Endodermal cell (in vitro differentiated cells): ENCODE data around the gene FSCB. TPM values are rescaled to one million over a fixed set of nuclear protein-coding genes. Genes with fewer than 3 reads are reported as not detected.

Source experiments
- DNase-seq: peaks from one replicate; pipeline ENCODE4 v3.0.0-alpha.2; 2017
- H3K27ac ChIP-seq: 2 replicates; pipeline ENCODE4 v1.5.1; 2013; ENCODE audit warnings: mild to moderate bottlenecking, low read depth, low read length, moderate library complexity
- H3K27me3 ChIP-seq: 2 replicates; pipeline ENCODE4 v1.6.1; 2013; ENCODE audit warnings: mild to moderate bottlenecking, low read length, moderate library complexity; ENCODE audit not compliant: insufficient read depth, control insufficient read depth, poor library complexity, severe bottlenecking
- H3K36me3 ChIP-seq: 2 replicates; pipeline ENCODE4 v1.7.0; 2013; ENCODE audit warnings: mild to moderate bottlenecking, low read length, moderate library complexity; ENCODE audit not compliant: control insufficient read depth, insufficient read depth
- H3K4me1 ChIP-seq: one replicate; pipeline ENCODE4 v1.7.0; 2013; ENCODE audit warnings: low read length; ENCODE audit not compliant: control insufficient read depth, insufficient read depth
- H3K4me3 ChIP-seq: 2 replicates; pipeline ENCODE4 v1.5.1; 2013; ENCODE audit warnings: mild to moderate bottlenecking, low read length, moderate library complexity
- H3K9ac ChIP-seq: 2 replicates; pipeline ENCODE4 v1.6.1; 2013; ENCODE audit warnings: mild to moderate bottlenecking, low read length, moderate library complexity; ENCODE audit not compliant: poor library complexity, severe bottlenecking; ENCODE audit errors: extremely low read depth
- H3K9me3 ChIP-seq: 2 replicates; pipeline ENCODE4 v1.6.1; 2013; ENCODE audit warnings: mild to moderate bottlenecking, low read length, moderate library complexity; ENCODE audit not compliant: control insufficient read depth
- H3K27ac Mint-ChIP-seq: 2 replicates; pipeline ENCODE4 v1.8.0; 2020; ENCODE audit warnings: mixed read lengths
- H3K27me3 Mint-ChIP-seq: 2 replicates; pipeline ENCODE4 v1.8.0; 2021; ENCODE audit warnings: mild to moderate bottlenecking, mixed read lengths; ENCODE audit not compliant: insufficient read depth
- H3K36me3 Mint-ChIP-seq: 2 replicates; pipeline ENCODE4 v1.8.0; 2020; ENCODE audit warnings: low read depth, mixed read lengths
- H3K4me1 Mint-ChIP-seq: 2 replicates; pipeline ENCODE4 v1.8.0; 2020; ENCODE audit warnings: mixed read lengths
- H3K4me3 Mint-ChIP-seq: 2 replicates; pipeline ENCODE4 v1.8.0; 2020; ENCODE audit warnings: mild to moderate bottlenecking, moderate library complexity, mixed read lengths
- H3K9me3 Mint-ChIP-seq: 2 replicates; pipeline ENCODE4 v1.8.0; 2020; ENCODE audit warnings: mild to moderate bottlenecking, mixed read lengths
- WGBS, 2 experiments: methylation state at CpG; one replicate each; pipeline versions ENCODE4 v1.1.5 to v1.1.7; 2013; ENCODE audit warnings: missing lambda C conversion rate in 2 of 2, mixed read lengths in 1 of 2; ENCODE audit not compliant: insufficient coverage in 1 of 2, insufficient read length in 1 of 2; 5-methylcytosine and 5-hydroxymethylcytosine counted together
- long read RNA-seq, 4 experiments: library from polyadenylated mRNA in 2 of 4; library from RNA in 1 of 4; library from capped mRNA in 1 of 4; stranded (forward) in 3 of 4; unstranded in 1 of 4; transcript quantifications; one replicate each; pipeline ENCODE4 v2.0.0, GENCODE V29; 2020 to 2021; ENCODE audit warnings: inconsistent platforms in 1 of 4
- polyA plus RNA-seq, 2 experiments: library from polyadenylated mRNA; stranded (reverse); fragments of 50-300 nt; gene quantifications; one replicate each; pipeline ENCODE4 v1.2.3, GENCODE V29; 2013
- total RNA-seq, 2 donors: library from RNA; stranded (reverse); fragmentation: NEBNext Ultra II Directional in 1 of 2; extraction: Animal tissue kit (Norgen Biotek cat#: 25700) in 1 of 2; gene quantifications; 2 replicates in 1 of 2; 3 replicates in 1 of 2; pipeline ENCODE4 v1.2.1, GENCODE V29; 2021
- TF ChIP-seq, protein P1 (sequence below): fragments of 200-600 bp; sonication (generic); conservative IDR thresholded peaks from 2 replicates; pipeline ENCODE4 v1.5.0; 2021; ENCODE audit warnings: antibody characterized with exemption, mild to moderate bottlenecking

The FSCB gene, protein sequence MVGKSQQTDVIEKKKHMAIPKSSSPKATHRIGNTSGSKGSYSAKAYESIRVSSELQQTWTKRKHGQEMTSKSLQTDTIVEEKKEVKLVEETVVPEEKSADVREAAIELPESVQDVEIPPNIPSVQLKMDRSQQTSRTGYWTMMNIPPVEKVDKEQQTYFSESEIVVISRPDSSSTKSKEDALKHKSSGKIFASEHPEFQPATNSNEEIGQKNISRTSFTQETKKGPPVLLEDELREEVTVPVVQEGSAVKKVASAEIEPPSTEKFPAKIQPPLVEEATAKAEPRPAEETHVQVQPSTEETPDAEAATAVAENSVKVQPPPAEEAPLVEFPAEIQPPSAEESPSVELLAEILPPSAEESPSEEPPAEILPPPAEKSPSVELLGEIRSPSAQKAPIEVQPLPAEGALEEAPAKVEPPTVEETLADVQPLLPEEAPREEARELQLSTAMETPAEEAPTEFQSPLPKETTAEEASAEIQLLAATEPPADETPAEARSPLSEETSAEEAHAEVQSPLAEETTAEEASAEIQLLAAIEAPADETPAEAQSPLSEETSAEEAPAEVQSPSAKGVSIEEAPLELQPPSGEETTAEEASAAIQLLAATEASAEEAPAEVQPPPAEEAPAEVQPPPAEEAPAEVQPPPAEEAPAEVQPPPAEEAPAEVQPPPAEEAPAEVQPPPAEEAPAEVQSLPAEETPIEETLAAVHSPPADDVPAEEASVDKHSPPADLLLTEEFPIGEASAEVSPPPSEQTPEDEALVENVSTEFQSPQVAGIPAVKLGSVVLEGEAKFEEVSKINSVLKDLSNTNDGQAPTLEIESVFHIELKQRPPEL
- under 1 TPM; 0.09 to 0.22 TPM for total RNA-seq
- not detected for polyA plus RNA-seq (2013, experiment 1 of 2)
- polyA plus RNA-seq (2013, experiment 2 of 2), result not detected
- long read RNA-seq, experiment 1, result 0 reads
- long read RNA-seq, experiment 2, result 0 reads
- long read RNA-seq, experiment 3, partial matches to known transcripts, result 0 of 1 reads
- long read RNA-seq, experiment 3, other reads (novel, unspliced or antisense), result 0 of 1 reads
- long read RNA-seq, experiment 4, partial matches to known transcripts, result 0 of 1 reads
- long read RNA-seq, experiment 4, other reads (novel, unspliced or antisense), result 0 of 1 reads

DNA sequence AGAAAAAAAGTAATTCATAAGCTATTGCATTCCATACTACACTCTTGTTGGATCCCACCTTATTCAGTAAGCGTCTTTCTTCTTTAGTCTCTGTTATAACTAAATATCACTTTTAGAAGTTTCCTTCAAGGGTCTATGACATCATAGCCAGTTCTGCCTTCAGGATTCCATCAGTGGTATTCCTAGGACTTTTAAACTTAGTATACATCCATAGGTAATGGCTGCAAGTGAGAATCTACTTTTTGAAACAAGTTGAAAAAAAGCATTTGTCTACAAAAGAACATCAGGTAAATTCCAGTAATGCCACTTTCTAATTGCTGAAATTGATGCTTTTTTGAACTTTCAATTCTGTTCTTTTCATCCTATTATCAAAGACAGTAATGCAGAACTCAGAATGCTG is at the start of gene FSCB:
Gene FSCB (minus strand): TSS at position 101 of the 400 bp plus-strand sequence. CDS start 296 bp downstream, outside the sequence.
- Histone ChIP-seq H3K4me1 (no peaks in the 10 kb centered on the region), H3K9ac (no peak within 1 kb of the TSS), H3K4me3 (no peak within 1 kb of the TSS), H3K27me3 (no peaks in the 10 kb centered on the region), H3K36me3 (no peaks in the 10 kb centered on the region), H3K9me3 (no peaks in the 10 kb centered on the region), H3K27ac (no peak within 1 kb of the TSS)
- TF ChIP-seq, protein P1, sequence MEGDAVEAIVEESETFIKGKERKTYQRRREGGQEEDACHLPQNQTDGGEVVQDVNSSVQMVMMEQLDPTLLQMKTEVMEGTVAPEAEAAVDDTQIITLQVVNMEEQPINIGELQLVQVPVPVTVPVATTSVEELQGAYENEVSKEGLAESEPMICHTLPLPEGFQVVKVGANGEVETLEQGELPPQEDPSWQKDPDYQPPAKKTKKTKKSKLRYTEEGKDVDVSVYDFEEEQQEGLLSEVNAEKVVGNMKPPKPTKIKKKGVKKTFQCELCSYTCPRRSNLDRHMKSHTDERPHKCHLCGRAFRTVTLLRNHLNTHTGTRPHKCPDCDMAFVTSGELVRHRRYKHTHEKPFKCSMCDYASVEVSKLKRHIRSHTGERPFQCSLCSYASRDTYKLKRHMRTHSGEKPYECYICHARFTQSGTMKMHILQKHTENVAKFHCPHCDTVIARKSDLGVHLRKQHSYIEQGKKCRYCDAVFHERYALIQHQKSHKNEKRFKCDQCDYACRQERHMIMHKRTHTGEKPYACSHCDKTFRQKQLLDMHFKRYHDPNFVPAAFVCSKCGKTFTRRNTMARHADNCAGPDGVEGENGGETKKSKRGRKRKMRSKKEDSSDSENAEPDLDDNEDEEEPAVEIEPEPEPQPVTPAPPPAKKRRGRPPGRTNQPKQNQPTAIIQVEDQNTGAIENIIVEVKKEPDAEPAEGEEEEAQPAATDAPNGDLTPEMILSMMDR, result no peak
- H3K4me3 Mint-ChIP-seq, result no peak within 1 kb of the TSS
- no peak for DNase-seq
- no peak within 1 kb of the TSS for H3K27ac Mint-ChIP-seq
- H3K9me3 Mint-ChIP-seq, result peaks cover 6% of the 10 kb centered on the region
- 90 to 100% methylated on average over 1 of the region's 1 CpG for WGBS, 2 experiments
- peaks cover 4% of the 10 kb centered on the region for H3K4me1 Mint-ChIP-seq
- no peaks in the 10 kb centered on the region for H3K36me3 Mint-ChIP-seq
- H3K27me3 Mint-ChIP-seq, result no peaks in the 10 kb centered on the region

DNA sequence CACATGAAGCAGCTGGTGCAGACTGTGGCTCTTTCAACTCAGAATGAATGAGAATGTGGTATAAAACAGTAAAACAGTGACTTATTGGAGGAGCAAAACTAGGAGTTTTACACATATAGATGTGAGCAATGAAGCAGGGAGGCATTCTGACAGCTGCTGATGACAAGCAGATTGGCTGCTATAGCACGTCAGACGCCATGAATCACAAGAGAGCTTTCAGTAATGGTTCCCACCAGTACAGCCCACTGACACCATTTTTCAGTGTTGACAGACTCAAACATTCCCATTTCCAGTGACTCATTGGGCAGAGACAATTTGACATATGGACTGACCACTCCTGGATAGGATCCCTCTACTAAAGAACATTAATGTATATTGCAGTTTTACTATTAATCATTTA is 24.6 kb upstream of the FSCB start:
- Histone ChIP-seq H3K36me3 (no peaks in the 10 kb centered on the region), H3K27ac (no peak overlapping the region), H3K27me3 (no peaks in the 10 kb centered on the region), H3K4me1 (no peaks in the 10 kb centered on the region), H3K9me3 (no peaks in the 10 kb centered on the region), H3K4me3 (no peak overlapping the region), H3K9ac (no peak overlapping the region)
- Mint-ChIP-seq H3K4me1 (no peaks in the 10 kb centered on the region), H3K27ac (no peak overlapping the region), H3K9me3 (no peaks in the 10 kb centered on the region), H3K4me3 (no peak overlapping the region), H3K36me3 (no peaks in the 10 kb centered on the region), H3K27me3 (no peaks in the 10 kb centered on the region)
- 89 to 96% methylated on average over 2 of the region's 2 CpGs for WGBS, 2 experiments
- TF ChIP-seq, protein P1, result no peak
- no peak for DNase-seq

DNA sequence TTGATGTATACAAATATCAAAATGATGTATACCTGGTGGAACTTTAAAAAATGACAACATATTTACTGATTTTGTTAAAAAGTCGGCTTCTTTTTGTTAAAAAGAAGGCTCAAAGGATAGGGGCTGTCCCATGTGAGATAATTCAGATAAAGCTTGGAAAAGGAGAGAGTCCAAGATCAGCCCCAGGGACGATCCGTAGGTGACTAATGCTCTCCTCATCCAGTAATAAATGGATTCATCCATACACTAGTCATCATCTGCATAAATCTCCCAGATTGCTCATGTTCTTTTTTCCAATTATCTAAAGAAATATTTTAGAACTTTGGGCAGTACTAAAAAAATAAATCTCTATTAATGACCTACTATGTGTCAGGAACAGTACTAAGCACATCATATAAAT is 23.4 kb upstream of the FSCB start:
- H3K36me3 Mint-ChIP-seq, result no peaks in the 10 kb centered on the region
- no peaks in the 10 kb centered on the region for H3K36me3 ChIP-seq
- no peak overlapping the region for H3K27ac Mint-ChIP-seq
- no peak overlapping the region for H3K9ac ChIP-seq
- no peak overlapping the region for H3K4me3 Mint-ChIP-seq
- H3K9me3 Mint-ChIP-seq, result no peaks in the 10 kb centered on the region
- H3K4me1 Mint-ChIP-seq, result no peaks in the 10 kb centered on the region
- TF ChIP-seq, protein P1, result no peak
- H3K27ac ChIP-seq, result no peak overlapping the region
- H3K9me3 ChIP-seq, result no peaks in the 10 kb centered on the region
- no peak overlapping the region for H3K4me3 ChIP-seq
- H3K27me3 Mint-ChIP-seq, result no peaks in the 10 kb centered on the region
- no peak for DNase-seq
- H3K4me1 ChIP-seq, result no peaks in the 10 kb centered on the region
- WGBS, 2 experiments, result 97% methylated on average over 3 of the region's 3 CpGs; no CpG with 5 or more reads in 1 of the 2 experiments
- H3K27me3 ChIP-seq, result no peaks in the 10 kb centered on the region
